Measurements from ENCODE around the gene FSIP2.

FSIP2 gene

GRCh38 chr2:185875136-185875931 lies 136.7 kb downstream of the FSIP2 start:
- no peak overlapping the region for H3K27ac ChIP-seq
- H3K4me3 ChIP-seq, result no peak overlapping the region

GRCh38 chr2:185876234-185876633 lies 137.6 kb downstream of the FSIP2 start:
- H3K27ac ChIP-seq, result no peak overlapping the region
- H3K4me3 ChIP-seq, result no peak overlapping the region

GRCh38 chr2:185880396-185880795 lies 141.8 kb downstream of the FSIP2 start:
- no peak overlapping the region for H3K27ac ChIP-seq
- no peak overlapping the region for H3K4me3 ChIP-seq

Measured in skin epidermis (tissue), 12 donors.